Heart left ventricle (tissue), 13 donors: ENCODE measurements around the gene ITGB5.

Experiments used
- POLR2A ChIP-seq, 2 donors: fragments of 450-650 bp; IDR thresholded peaks; one replicate each; pipeline ENCODE4 v1.6.1; 2017; ENCODE audit warnings: antibody characterized with exemption in 2 of 2, mild to moderate bottlenecking in 2 of 2, moderate library complexity in 2 of 2
- TF ChIP-seq, protein P1 (sequence below), 12 donors: fragments of 200-600 bp; sonication (generic) in 4 of 12; IDR thresholded peaks; one replicate each; pipeline versions ENCODE4 v1.5.0 to v1.8.0; 2018 to 2022; ENCODE audit warnings: antibody characterized with exemption in 12 of 12, mild to moderate bottlenecking in 5 of 12
- donor health status: ischemic (EF 13 %, LVEDD 7.1; RV severe dilation, severe dysfunction).
- donor health status: DM: no; HTN: yes; CAD: no.
- donor health status: DM: no; HTN: no; CAD: no.
- donor health status: ischemic (EF 25% LVEDD 6.9; RV normal size, moderate dysfunction).
- donor health status: ischemic (EF 25% LVEDD 5.7; RV mildly dilated, moderate dysfunction).
- donor health status: ischemic (EF 35%, LVEDD 5.7; RV mildly dilated, moderate dysfunction).
- donor health status: nonischemic (EF 11% LVEDD 7.7; RV severe dilation, severe dysfunction).
- donor health status: DM: yes; HTN: yes; CAD: no.
- donor health status: PGD.
- donor health status: ischemic (EF 29% LVEDD 5.4; RV normal size, mild dysfunction).
- donor health status: nonischemic (EF 23%, LVEDD 6.1; RV moderate dilation, normal function).

DNA sequence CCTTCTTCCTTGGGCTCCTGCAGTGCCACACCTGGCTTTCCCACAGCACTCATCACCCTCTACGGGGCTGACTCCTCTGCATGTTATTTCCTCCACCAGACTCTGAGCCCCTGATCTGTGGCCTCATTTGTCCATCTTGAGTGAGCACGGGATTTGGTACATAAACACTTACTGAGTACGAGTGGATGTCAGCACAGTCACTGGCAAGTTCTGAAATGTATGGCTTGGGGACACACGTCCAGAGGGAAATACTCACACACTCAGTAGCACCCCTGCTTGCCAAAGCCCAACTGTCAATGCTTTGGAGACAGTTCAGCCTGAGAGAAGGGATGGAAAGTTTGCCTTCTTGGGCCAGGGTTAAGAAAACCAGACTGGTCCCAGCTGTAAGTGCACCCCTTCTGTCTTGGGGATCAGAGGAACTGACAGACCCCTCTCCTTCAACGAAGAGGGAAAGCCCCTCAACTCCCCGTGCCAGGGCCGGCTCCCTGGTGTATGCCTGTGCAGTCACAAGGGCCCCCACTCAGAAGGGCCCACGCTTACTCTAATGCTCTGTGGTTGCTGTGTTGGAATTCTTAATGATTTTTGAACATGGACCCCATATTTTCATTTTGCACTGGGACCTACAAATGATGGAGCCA is 85.0 kb downstream of the ITGB5 start:
- TF ChIP-seq, protein P1, sequence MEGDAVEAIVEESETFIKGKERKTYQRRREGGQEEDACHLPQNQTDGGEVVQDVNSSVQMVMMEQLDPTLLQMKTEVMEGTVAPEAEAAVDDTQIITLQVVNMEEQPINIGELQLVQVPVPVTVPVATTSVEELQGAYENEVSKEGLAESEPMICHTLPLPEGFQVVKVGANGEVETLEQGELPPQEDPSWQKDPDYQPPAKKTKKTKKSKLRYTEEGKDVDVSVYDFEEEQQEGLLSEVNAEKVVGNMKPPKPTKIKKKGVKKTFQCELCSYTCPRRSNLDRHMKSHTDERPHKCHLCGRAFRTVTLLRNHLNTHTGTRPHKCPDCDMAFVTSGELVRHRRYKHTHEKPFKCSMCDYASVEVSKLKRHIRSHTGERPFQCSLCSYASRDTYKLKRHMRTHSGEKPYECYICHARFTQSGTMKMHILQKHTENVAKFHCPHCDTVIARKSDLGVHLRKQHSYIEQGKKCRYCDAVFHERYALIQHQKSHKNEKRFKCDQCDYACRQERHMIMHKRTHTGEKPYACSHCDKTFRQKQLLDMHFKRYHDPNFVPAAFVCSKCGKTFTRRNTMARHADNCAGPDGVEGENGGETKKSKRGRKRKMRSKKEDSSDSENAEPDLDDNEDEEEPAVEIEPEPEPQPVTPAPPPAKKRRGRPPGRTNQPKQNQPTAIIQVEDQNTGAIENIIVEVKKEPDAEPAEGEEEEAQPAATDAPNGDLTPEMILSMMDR (IDR thresholded peaks at IDR 0.05), result no peak
- no peak for TF ChIP-seq POLR2A (IDR thresholded peaks at IDR 0.05)
